Activated T-cell treated with anti-CD3 and anti-CD28 coated beads, Interleukin-2, amount 50 U/mL, for 24 hours (primary cell): ENCODE measurements around the gene ABLIM2.

ENCODE experiments used
- DNase-seq: peaks from one replicate; pipeline ENCODE4 v3.0.0-alpha.2; 2020
- H3K27ac Mint-ChIP-seq: 2 replicates; pipeline ENCODE4 v1.8.0; 2020; ENCODE audit warnings: mild to moderate bottlenecking, mixed read lengths
- H3K27me3 Mint-ChIP-seq: 2 replicates; pipeline ENCODE4 v1.8.0; 2020; ENCODE audit warnings: mixed read lengths
- H3K36me3 Mint-ChIP-seq: 2 replicates; pipeline ENCODE4 v1.8.0; 2020; ENCODE audit warnings: low read depth, mixed read lengths
- H3K4me1 Mint-ChIP-seq: 2 replicates; pipeline ENCODE4 v1.8.0; 2020; ENCODE audit warnings: low read depth, mixed read lengths
- H3K4me3 Mint-ChIP-seq: 2 replicates; pipeline ENCODE4 v1.8.0; 2020; ENCODE audit warnings: mild to moderate bottlenecking, moderate library complexity, mixed read lengths
- H3K9me3 Mint-ChIP-seq: 2 replicates; pipeline ENCODE4 v1.8.0; 2020; ENCODE audit warnings: mixed read lengths

ABLIM2 gene

DNA sequence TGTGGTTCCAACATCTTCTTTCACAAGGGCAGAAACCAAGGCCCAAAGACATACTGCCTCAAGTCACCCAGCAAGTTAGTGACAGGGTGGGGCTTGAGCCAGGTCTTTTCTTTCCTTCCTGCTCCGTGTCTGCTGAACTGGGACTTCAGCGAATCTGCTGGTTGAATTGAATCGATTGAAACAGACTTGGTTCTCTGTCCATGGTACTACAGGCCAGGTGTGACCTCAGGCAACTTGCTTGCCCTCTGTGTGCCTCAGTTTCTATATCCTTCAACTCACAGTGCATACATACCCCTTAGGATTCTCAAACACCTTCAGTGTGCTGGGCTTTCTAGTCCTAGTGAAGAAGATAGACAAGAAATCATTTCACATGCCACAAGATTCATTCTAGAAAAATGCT, 2.0 kb upstream of the ABLIM2 start:
- Mint-ChIP-seq H3K9me3 (no peaks in the 10 kb centered on the region), H3K27me3 (peaks cover 9% of the 10 kb centered on the region), H3K4me3 (no peak overlapping the region), H3K4me1 (peaks cover 16% of the 10 kb centered on the region), H3K36me3 (peaks cover 2% of the 10 kb centered on the region), H3K27ac (no peak overlapping the region)
- DNase-seq: no peak

DNA sequence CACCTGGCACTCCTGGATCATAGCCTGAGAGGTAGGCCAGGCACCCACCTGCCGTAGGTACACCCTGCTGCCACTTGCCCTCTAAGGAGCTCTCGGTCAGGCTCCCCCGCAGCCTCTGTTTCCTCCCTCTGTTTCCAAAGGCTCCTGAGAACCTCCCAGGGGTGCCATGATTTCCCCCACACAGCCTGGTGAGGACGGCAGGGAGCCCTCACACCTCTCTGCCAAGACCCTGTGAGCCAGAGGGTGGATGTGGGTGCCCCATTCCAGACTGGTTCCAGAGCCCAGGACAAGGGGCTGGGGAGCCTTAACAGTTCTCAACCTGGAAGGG, 1.6 kb upstream of the ABLIM2 start:
- H3K4me1 Mint-ChIP-seq: peaks cover 18% of the 10 kb centered on the region
- peaks cover 9% of the 10 kb centered on the region for H3K27me3 Mint-ChIP-seq
- H3K27ac Mint-ChIP-seq: no peak overlapping the region
- H3K4me3 Mint-ChIP-seq: no peak overlapping the region
- DNase-seq: no peak
- no peaks in the 10 kb centered on the region for H3K9me3 Mint-ChIP-seq
- H3K36me3 Mint-ChIP-seq: peaks cover 2% of the 10 kb centered on the region

DNA sequence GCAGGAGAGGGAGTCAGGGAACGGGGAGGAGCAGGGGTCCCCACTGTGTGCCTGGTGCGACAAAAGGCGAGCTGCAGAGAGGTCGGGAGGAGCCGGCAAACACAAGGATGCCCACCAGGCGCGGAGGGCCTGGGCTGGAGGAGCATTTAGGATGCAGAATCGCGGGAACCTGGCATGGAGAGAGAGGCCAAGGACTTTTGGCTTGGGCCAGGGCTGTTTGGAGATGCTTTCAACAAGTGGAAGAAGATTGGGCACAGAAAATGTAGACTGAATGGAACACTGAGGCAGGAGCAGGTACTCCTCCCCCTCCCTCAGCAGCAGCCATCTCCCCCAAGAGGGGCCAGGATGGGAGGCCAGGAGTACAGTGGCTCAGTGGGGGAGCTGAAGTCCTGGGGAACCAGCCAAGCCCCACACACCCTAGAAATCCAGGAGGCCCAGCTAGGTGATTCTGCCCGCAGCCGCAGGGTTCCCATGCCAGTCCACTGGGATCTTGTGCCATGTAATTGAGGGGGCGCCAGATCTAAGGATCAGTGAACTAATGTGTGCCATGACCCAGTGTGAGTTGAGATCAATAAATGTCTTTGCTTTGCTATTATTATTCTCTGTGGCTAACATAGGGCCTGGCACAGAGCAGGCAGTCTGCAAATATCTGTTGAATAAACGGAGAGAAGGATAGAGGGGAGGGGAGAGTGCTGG, 1.1 kb upstream of the ABLIM2 start:
- no peak for DNase-seq
- no peak overlapping the region for H3K27ac Mint-ChIP-seq
- H3K4me3 Mint-ChIP-seq: peak overlapping the region; percentile 95
- H3K36me3 Mint-ChIP-seq: peaks cover 2% of the 10 kb centered on the region
- H3K4me1 Mint-ChIP-seq: peaks cover 19% of the 10 kb centered on the region
- H3K9me3 Mint-ChIP-seq: no peaks in the 10 kb centered on the region
- H3K27me3 Mint-ChIP-seq: peaks cover 9% of the 10 kb centered on the region

DNA sequence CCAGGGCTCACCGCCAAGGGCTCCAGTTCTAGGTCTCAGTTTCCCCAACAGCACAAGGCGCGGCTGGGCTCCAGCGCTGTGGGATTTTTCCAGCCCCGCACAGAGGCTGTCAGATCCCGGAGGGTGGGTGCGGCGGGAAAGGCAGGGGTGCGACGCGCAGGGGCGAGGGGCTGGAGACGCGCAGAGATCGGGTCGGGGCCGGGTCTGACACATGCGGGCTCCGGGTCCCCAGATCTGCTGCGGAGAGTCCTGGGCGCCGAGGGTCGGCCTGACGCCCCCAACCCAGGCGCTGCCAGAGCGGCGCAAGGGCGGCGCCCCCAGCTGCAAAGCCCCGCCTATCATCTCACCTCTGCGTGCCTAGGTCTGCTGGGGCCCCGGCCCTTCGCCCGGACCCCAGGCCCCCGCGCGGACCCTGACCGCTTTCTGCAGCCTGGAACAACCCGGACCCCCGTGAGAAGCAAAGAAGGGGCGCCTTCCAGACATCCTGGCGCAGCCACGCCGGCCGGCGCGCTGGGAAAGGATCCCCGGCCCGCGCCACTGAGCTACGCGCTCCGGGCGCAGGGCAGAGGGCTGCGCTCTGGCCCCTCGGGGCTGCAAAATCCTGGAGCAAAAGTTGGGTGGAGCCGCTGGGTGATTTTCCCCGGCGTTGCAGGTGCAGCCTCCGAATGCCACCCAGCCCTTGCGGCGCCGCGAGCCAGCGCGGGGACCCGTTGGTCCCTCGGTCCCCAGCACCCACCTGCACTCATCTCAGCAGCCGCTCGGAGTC, 486 bp downstream of the ABLIM2 start:
- Mint-ChIP-seq H3K36me3 (peaks cover 2% of the 10 kb centered on the region), H3K4me1 (peaks cover 19% of the 10 kb centered on the region), H3K9me3 (no peaks in the 10 kb centered on the region), H3K27me3 (peaks cover 9% of the 10 kb centered on the region), H3K4me3 (peak overlapping the region; percentile 68), H3K27ac (no peak overlapping the region)
- no peak for DNase-seq

DNA sequence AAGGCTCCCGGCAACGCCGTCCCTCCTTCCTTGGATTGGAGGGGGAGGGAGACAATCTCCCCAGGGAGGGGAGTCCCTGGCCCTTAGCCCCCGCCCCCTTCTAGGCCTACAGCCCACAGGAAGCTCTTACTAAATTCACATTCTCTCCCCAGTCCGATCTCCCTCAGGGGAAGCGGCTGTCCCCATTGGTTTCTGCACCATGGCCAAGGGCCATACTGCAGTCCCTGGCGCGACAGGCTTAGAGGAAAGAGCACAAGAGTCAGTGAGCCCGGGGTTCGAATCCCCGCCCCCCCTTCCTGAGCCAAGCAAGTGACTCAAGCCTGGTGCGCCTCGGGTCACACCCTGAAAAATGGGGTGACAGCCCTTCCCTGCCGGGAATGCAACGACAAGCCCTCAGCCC, 1.1 kb downstream of the ABLIM2 start:
- DNase-seq: no peak
- Mint-ChIP-seq H3K36me3 (peaks cover 2% of the 10 kb centered on the region), H3K27me3 (peaks cover 9% of the 10 kb centered on the region), H3K4me3 (peak overlapping the region; percentile 44), H3K4me1 (peaks cover 19% of the 10 kb centered on the region), H3K27ac (no peak overlapping the region), H3K9me3 (no peaks in the 10 kb centered on the region)

DNA sequence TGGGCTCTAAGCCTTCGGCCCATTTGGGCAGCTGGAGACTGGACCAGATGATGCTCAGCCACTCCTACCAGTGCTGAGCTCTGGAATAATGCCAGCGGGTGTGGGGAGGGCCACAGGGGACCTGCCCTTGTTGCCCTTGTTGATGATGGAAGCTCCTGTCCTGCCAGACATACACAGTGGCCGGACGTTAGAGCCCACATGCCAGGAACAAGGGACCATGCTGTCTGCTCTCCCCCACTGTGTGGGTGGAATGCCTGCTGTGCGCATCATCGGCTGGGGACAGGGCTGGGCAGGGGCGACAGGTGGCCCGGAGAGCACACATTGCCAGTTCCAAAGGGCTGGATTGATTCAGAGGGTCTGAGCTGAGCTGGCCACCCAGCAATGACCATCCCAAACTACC, 2.0 kb downstream of the ABLIM2 start:
- DNase-seq: no peak
- H3K9me3 Mint-ChIP-seq: no peaks in the 10 kb centered on the region
- no peak overlapping the region for H3K4me3 Mint-ChIP-seq
- H3K27ac Mint-ChIP-seq: no peak overlapping the region
- peaks cover 19% of the 10 kb centered on the region for H3K4me1 Mint-ChIP-seq
- H3K36me3 Mint-ChIP-seq: peaks cover 2% of the 10 kb centered on the region
- peaks cover 9% of the 10 kb centered on the region for H3K27me3 Mint-ChIP-seq

DNA sequence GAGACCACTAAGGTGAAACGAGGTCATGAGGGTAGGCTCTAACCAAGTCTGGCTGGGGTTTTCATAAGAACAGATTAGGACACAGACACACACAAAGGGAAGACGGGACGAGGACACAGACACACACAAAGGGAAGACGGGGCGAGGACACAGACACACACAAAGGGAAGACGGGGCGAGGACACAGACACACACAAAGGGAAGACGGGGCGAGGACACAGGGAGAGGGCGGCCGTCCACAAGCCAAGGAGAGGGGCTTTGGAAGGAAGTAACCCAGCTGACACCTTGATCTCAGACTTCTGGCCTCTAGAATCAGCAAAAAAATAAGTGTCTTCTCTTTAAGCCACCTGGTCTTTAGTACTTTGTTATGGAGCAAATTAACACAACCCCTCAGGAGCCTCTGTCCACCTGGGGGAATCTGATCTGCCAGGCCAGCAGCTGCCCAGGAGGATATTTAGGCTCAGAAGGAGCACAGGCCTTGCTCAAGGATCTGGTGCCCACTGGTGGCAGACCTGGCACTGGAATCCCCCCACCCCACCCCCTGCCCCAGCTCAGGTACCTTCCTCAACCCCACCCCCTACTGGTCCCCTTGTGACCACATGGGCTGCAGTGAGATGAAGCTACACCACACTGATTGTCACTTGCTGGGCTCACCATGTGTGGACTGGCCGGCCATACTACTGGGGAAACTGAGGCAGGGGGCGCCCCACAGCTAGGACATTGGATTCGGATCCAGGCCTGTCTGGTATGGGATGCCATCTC, 2.8 kb downstream of the ABLIM2 start:
- no peak overlapping the region for H3K27ac Mint-ChIP-seq
- H3K27me3 Mint-ChIP-seq: peaks cover 9% of the 10 kb centered on the region
- DNase-seq: no peak
- H3K4me3 Mint-ChIP-seq: no peak overlapping the region
- H3K36me3 Mint-ChIP-seq: peaks cover 2% of the 10 kb centered on the region
- no peaks in the 10 kb centered on the region for H3K9me3 Mint-ChIP-seq
- peaks cover 19% of the 10 kb centered on the region for H3K4me1 Mint-ChIP-seq

DNA sequence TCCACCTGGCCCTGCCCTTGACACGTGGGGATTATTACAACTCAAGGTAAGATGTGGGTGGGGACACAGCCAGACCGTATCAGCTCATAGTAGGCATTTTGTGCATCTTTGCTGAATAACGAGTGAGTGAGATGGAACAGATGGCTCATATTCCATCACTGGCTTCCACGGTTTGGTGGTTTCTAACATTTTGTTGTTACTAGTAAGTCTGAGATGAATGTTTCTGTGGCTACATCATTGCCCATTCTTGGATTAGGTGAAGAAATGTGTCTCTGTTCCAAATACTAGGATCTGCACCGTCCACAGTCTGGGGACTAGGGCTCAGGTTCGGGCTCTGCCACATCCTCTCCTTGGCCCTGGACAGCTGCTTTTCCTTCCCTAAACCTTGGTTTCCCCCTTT, 3.6 kb downstream of the ABLIM2 start:
- Mint-ChIP-seq H3K4me1 (peaks cover 17% of the 10 kb centered on the region), H3K27me3 (peaks cover 9% of the 10 kb centered on the region)
- DNase-seq: no peak

DNA sequence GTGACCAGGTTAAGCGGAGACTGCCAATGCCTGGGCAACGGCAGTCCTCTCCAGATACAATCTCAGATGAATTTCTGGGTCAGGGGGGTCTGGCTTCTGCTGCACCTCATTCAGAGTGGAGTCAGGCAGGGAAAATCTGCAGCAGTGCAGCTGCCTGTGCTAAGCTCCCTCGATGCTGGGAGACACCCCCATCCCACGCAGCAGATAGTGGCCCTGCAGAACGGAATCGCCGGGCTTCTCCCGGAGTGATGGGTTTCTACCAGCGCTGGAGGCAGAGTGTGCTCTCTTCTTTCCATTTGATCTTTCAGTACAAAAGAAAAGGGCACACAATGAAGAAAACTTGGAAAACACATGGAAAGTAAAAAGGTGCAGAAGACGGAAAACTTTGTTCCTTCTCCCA, 5.2 kb downstream of the ABLIM2 start:
- Mint-ChIP-seq H3K4me1 (peaks cover 6% of the 10 kb centered on the region), H3K27me3 (peaks cover 9% of the 10 kb centered on the region), H3K36me3 (no peaks in the 10 kb centered on the region), H3K27ac (no peak overlapping the region), H3K4me3 (no peak overlapping the region), H3K9me3 (no peaks in the 10 kb centered on the region)
- DNase-seq: no peak

More for the DNA sequence above, 3.6 kb downstream of the ABLIM2 start:
- no peak overlapping the region for H3K27ac Mint-ChIP-seq
- H3K9me3 Mint-ChIP-seq: no peaks in the 10 kb centered on the region
- peaks cover 2% of the 10 kb centered on the region for H3K36me3 Mint-ChIP-seq
- no peak overlapping the region for H3K4me3 Mint-ChIP-seq

DNA sequence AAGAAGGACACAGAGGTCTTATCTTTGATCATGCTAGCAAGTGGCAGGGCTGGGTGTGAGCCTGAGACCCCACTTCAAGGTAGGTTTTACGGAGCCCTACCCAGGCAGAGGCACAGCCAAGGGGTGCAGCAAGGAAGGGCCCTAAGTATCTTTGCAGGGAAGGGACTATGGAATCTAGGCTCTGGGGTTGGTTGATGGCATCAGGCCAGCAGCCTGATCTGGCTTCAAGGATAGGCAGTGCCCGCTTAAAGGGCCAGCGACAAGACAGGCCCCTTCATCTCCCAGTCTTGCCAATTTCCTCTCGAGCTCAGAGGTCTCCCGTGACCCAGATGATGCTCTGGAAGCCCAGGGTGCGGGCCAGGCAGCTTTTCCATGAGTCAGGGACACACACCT, 5.8 kb downstream of the ABLIM2 start:
- Mint-ChIP-seq H3K36me3 (no peaks in the 10 kb centered on the region), H3K4me3 (no peak overlapping the region), H3K27ac (no peak overlapping the region), H3K9me3 (no peaks in the 10 kb centered on the region), H3K27me3 (peaks cover 9% of the 10 kb centered on the region), H3K4me1 (peaks cover 6% of the 10 kb centered on the region)
- DNase-seq: no peak

DNA sequence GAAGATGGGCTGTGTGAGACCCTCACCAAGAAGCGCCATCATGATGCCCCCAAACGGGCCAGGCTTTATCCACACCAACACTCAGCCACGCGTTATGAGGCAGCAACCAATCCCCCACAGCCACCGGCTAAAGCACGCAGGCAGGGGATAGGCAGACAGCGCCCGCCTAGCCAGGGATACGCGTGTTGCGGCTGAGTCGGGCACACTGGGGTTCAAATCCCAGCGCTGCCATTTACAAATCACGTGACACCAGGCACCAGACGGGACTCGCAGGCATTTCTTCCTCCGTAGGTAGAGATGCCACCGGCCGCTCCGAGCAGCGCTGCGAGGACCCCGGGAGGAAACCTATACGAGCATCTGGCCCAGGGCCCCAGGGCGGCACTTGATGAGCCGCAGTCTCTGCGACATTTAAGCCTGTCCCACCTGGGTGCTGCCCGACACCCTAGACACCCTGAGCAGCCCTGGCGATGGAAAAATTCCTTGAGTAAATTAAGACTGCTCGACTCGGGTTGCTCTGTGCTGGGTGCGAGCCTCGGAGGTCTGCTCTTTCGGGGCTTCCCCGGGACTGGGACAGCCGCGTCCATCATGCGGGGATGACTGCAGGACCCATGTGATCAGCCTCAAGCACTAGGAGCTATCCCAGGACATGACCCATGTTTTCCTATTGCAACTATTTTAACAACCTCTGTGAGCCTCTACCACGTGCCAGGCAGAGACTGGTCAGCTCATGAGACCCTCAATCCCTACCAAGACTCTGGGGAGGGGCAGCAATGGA, 6.3 kb downstream of the ABLIM2 start:
- no peak overlapping the region for H3K4me3 Mint-ChIP-seq
- H3K27me3 Mint-ChIP-seq: peaks cover 4% of the 10 kb centered on the region
- DNase-seq: no peak
- H3K9me3 Mint-ChIP-seq: no peaks in the 10 kb centered on the region
- no peaks in the 10 kb centered on the region for H3K36me3 Mint-ChIP-seq
- H3K27ac Mint-ChIP-seq: no peak overlapping the region
- peaks cover 3% of the 10 kb centered on the region for H3K4me1 Mint-ChIP-seq

DNA sequence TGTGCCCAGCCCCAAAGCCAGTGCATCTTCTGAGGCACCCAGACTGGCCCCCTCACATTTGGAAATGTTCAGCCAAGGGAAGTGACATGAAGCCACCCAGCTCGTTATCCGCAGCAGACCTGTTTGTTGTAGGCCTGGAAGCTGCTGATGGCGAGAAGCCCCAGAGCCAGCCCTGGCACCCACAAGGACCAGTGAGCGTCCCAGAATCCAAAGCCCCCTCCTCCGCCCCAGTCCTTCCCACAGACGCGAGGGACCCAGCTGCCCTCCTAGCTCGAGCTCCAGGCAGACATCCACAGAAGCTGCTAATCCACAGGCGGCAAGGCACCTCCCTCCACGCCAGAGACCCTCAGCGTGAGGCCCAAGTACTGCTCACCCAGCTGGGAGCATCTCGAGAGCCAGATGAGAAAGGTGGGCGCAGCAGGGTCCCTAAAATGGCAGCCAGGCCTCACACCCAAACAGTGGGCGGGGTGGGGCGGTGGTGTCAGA, 7.4 kb downstream of the ABLIM2 start:
- H3K4me3 Mint-ChIP-seq: no peak overlapping the region
- H3K27ac Mint-ChIP-seq: no peak overlapping the region
- H3K36me3 Mint-ChIP-seq: no peaks in the 10 kb centered on the region
- peaks cover 3% of the 10 kb centered on the region for H3K4me1 Mint-ChIP-seq
- H3K27me3 Mint-ChIP-seq: no peaks in the 10 kb centered on the region
- DNase-seq: no peak
- H3K9me3 Mint-ChIP-seq: no peaks in the 10 kb centered on the region

DNA sequence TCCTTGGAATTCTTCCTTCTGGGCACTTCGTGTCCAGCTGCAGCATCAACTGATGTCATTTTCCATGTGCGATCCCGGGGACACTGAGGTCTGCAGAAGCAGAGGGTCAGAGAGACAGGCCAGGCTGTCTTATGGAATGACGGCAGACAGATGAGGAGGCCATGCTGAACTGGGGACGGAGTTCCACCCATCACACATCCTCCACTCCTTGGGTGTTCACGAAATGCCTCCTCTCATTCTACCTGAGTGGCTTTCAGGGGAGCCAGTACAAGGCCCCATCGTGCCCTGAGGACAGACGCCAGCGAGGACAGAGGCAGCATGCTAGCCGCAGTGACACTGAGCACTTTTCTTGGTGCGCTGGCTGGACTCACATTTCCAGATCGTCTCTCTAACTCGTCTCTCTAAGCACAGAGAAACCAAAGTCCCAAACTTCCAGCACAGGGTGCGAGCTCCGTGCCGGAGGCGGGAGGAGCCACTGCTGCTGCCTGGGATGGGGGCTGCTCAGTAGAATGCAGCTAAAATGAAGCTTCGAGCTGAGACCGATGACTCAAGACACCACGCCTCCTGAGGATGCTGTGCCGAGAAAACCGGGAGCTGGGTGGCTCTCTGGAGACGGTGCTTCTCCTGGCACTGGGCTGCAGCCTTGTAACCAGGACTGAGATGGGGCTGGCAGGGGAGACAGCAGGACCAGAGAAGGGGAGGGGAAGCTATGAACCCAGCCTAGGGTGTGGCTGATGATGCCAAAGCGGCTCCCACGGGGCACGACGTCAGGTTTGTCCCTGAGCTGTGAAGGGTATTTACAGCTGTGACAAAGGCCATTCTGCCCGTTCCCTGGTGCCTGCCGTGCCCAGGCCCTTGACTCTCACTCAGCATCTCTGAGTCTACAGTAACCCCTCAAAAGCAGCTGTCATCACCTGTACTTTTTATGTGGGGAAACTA, 8.2 kb downstream of the ABLIM2 start:
- Mint-ChIP-seq H3K27me3 (no peaks in the 10 kb centered on the region), H3K36me3 (no peaks in the 10 kb centered on the region), H3K4me1 (peaks cover 3% of the 10 kb centered on the region), H3K27ac (no peak overlapping the region), H3K9me3 (no peaks in the 10 kb centered on the region), H3K4me3 (no peak overlapping the region)
- DNase-seq: no peak
